ENCODE measurements around the gene DNM2.
A peak's percentile ranks its signal among the peaks of the same experiment; 100 is the strongest.

Gene DNM2

GRCh38 chr19:10776900-10777650 lies 59.2 kb downstream of the DNM2 start:
- no peak for DNase-seq (ENCODE audit: low spot score)

- no peak for DNase-seq (ENCODE audit: low spot score)
These were observed 62.5 kb downstream of the DNM2 start for GRCh38 chr19:10780368-10780767.

GRCh38 chr19:10782795-10783194 lies 64.9 kb downstream of the DNM2 start:
- no peak for DNase-seq (ENCODE audit: low spot score)

- DNase-seq (ENCODE audit: low spot score): no peak
These were observed 66.4 kb downstream of the DNM2 start for GRCh38 chr19:10784257-10784656.

- no peak for DNase-seq (ENCODE audit: low spot score)
These were observed 70.3 kb downstream of the DNM2 start for GRCh38 chr19:10788146-10788545.

GRCh38 chr19:10789866-10790265 lies 72.0 kb downstream of the DNM2 start:
- DNase-seq (ENCODE audit: low spot score): no peak

- peak; percentile 59 for DNase-seq (ENCODE audit: low spot score)
These were observed 78.8 kb downstream of the DNM2 start for GRCh38 chr19:10796653-10797052.

- DNase-seq (ENCODE audit: low spot score): no peak
These were observed 79.2 kb downstream of the DNM2 start for GRCh38 chr19:10797078-10797477.

GRCh38 chr19:10797541-10798256 lies 79.8 kb downstream of the DNM2 start:
- peak; percentile 38 for DNase-seq (ENCODE audit: low spot score)

- peak; percentile 79 for DNase-seq (ENCODE audit: low spot score)
These were observed 82.6 kb downstream of the DNM2 start for GRCh38 chr19:10800488-10800887.

GRCh38 chr19:10802479-10802878 lies 84.6 kb downstream of the DNM2 start:
- DNase-seq (ENCODE audit: low spot score): no peak

GRCh38 chr19:10803252-10803651 lies 85.4 kb downstream of the DNM2 start:
- DNase-seq (ENCODE audit: low spot score): no peak

- DNase-seq (ENCODE audit: low spot score): no peak
These were observed 87.3 kb downstream of the DNM2 start for GRCh38 chr19:10805065-10805757.

- DNase-seq (ENCODE audit: low spot score): no peak
These were observed 87.9 kb downstream of the DNM2 start for GRCh38 chr19:10805758-10806247.

- DNase-seq (ENCODE audit: low spot score): no peak
These were observed 91.2 kb downstream of the DNM2 start for GRCh38 chr19:10808937-10809649.

GRCh38 chr19:10809651-10810285 lies 91.9 kb downstream of the DNM2 start:
- no peak for DNase-seq (ENCODE audit: low spot score)

GRCh38 chr19:10811391-10812111 lies 93.7 kb downstream of the DNM2 start:
- DNase-seq (ENCODE audit: low spot score): no peak

GRCh38 chr19:10812196-10812595 lies 94.3 kb downstream of the DNM2 start:
- DNase-seq (ENCODE audit: low spot score): no peak

GRCh38 chr19:10812902-10813404 lies 95.1 kb downstream of the DNM2 start:
- DNase-seq (ENCODE audit: low spot score): no peak

- DNase-seq (ENCODE audit: low spot score): no peak
These were observed 97.2 kb downstream of the DNM2 start for GRCh38 chr19:10815007-10815536.
